Activated naive CD8-positive, alpha-beta T cell treated with anti-CD3 and anti-CD28 coated beads, Interleukin-2, amount 10 ng/mL, durations not matched to agents 7 days and 5 days (primary cell): Measurements from ENCODE around the gene SPEN. TPM values are rescaled to one million over a fixed set of nuclear protein-coding genes. Genes with fewer than 3 reads are reported as not detected.

Experiments
- ATAC-seq: fragments of 150-1000 bp; cut with Tn5 transposase; one replicate; pipeline ENCODE4 v1.10.0; 2021; ENCODE audit warnings: low read depth, moderate library complexity
- POLR2A ChIA-PET: fragments of 350-600 bp; sonication (Branson Sonifier 250); formaldehyde crosslinking; loops from one replicate; lab custom pipeline; 2021; ENCODE audit warnings: antibody characterized with exemption; lab: Charles Lee
- DNase-seq: peaks from one replicate; pipeline ENCODE4 v3.0.0; 2021
- H3K27ac Mint-ChIP-seq: one replicate; pipeline ENCODE4 v1.8.0; 2022; ENCODE audit warnings: mild to moderate bottlenecking, mixed read lengths
- H3K27me3 Mint-ChIP-seq: one replicate; pipeline ENCODE4 v1.8.0; 2022; ENCODE audit warnings: mild to moderate bottlenecking, moderate library complexity, mixed read lengths
- H3K36me3 Mint-ChIP-seq: one replicate; pipeline ENCODE4 v1.8.0; 2021; ENCODE audit warnings: mild to moderate bottlenecking, mixed read lengths
- H3K4me1 Mint-ChIP-seq: one replicate; pipeline ENCODE4 v1.8.0; 2021; ENCODE audit warnings: mixed read lengths
- H3K4me3 Mint-ChIP-seq: one replicate; pipeline ENCODE4 v1.8.0; 2022; ENCODE audit warnings: mild to moderate bottlenecking, moderate library complexity, mixed read lengths
- H3K9me3 Mint-ChIP-seq: one replicate; pipeline ENCODE4 v1.8.0; 2021; ENCODE audit warnings: mixed read lengths
- total RNA-seq, 2 experiments: library from RNA; stranded (reverse); gene quantifications; one replicate each; pipeline ENCODE4 v1.2.3, GENCODE V29; 2021

The SPEN gene
- total RNA-seq, 2 experiments from 2014 or later = 68.8 to 69.8 TPM

- H3K27me3 Mint-ChIP-seq = no peaks in the 10 kb centered on the region
- POLR2A ChIA-PET = interaction anchor here (0.6 kb wide), 1 partner anchor 98 kb away, joined by 3 read pairs; no protein-coding TSS in a partner anchor
- no peak for DNase-seq
- H3K9me3 Mint-ChIP-seq = no peaks in the 10 kb centered on the region
- H3K36me3 Mint-ChIP-seq = peaks cover 43% of the 10 kb centered on the region
- no peak overlapping the region for H3K27ac Mint-ChIP-seq
- no peak overlapping the region for H3K4me3 Mint-ChIP-seq
- ATAC-seq = no peak
- peaks cover 2% of the 10 kb centered on the region for H3K4me1 Mint-ChIP-seq
Observed at GRCh38 chr1:15931884-15932283, 84.4 kb downstream of the SPEN start.

GRCh38 chr1:15932612-15933011, 85.1 kb downstream of the SPEN start:
- H3K36me3 Mint-ChIP-seq = peaks cover 45% of the 10 kb centered on the region
- no peak for ATAC-seq
- no peak overlapping the region for H3K27ac Mint-ChIP-seq
- H3K4me1 Mint-ChIP-seq = peaks cover 6% of the 10 kb centered on the region
- no peaks in the 10 kb centered on the region for H3K27me3 Mint-ChIP-seq
- POLR2A ChIA-PET = interaction anchor here (0.7 kb wide), 1 partner anchor 140 kb away, joined by 3 read pairs; no protein-coding TSS in a partner anchor
- no peaks in the 10 kb centered on the region for H3K9me3 Mint-ChIP-seq
- no peak overlapping the region for H3K4me3 Mint-ChIP-seq
- DNase-seq = no peak

- H3K27ac Mint-ChIP-seq = no peak overlapping the region
- DNase-seq (no peak), ATAC-seq (no peak)
- no peak overlapping the region for H3K4me3 Mint-ChIP-seq
- H3K9me3 Mint-ChIP-seq = no peaks in the 10 kb centered on the region
- H3K4me1 Mint-ChIP-seq = peaks cover 7% of the 10 kb centered on the region
- peaks cover 39% of the 10 kb centered on the region for H3K36me3 Mint-ChIP-seq
- no peaks in the 10 kb centered on the region for H3K27me3 Mint-ChIP-seq
- POLR2A ChIA-PET = no interaction called here
Observed at GRCh38 chr1:15933684-15934083, 86.2 kb downstream of the SPEN start.

GRCh38 chr1:15934211-15935055, 86.9 kb downstream of the SPEN start:
- ATAC-seq (no peak), DNase-seq (no peak)
- Mint-ChIP-seq H3K36me3 (peaks cover 37% of the 10 kb centered on the region), H3K9me3 (no peaks in the 10 kb centered on the region), H3K4me1 (peaks cover 7% of the 10 kb centered on the region), H3K27me3 (no peaks in the 10 kb centered on the region), H3K27ac (no peak overlapping the region), H3K4me3 (no peak overlapping the region)
- POLR2A ChIA-PET = no interaction called here

GRCh38 chr1:15935056-15935950, 87.8 kb downstream of the SPEN start:
- Mint-ChIP-seq H3K27me3 (no peaks in the 10 kb centered on the region), H3K27ac (no peak overlapping the region), H3K4me1 (peaks cover 7% of the 10 kb centered on the region), H3K4me3 (no peak overlapping the region), H3K9me3 (no peaks in the 10 kb centered on the region), H3K36me3 (peaks cover 31% of the 10 kb centered on the region)
- ATAC-seq (no peak), DNase-seq (no peak)
- POLR2A ChIA-PET = no interaction called here

GRCh38 chr1:15936025-15936424, 88.5 kb downstream of the SPEN start:
- H3K9me3 Mint-ChIP-seq = no peaks in the 10 kb centered on the region
- H3K36me3 Mint-ChIP-seq = peaks cover 25% of the 10 kb centered on the region
- POLR2A ChIA-PET = no interaction called here
- H3K4me1 Mint-ChIP-seq = peaks cover 7% of the 10 kb centered on the region
- ATAC-seq (no peak), DNase-seq (no peak)
- no peaks in the 10 kb centered on the region for H3K27me3 Mint-ChIP-seq
- no peak overlapping the region for H3K4me3 Mint-ChIP-seq
- H3K27ac Mint-ChIP-seq = no peak overlapping the region

- no peaks in the 10 kb centered on the region for H3K9me3 Mint-ChIP-seq
- H3K27me3 Mint-ChIP-seq = no peaks in the 10 kb centered on the region
- ATAC-seq (no peak), DNase-seq (no peak)
- POLR2A ChIA-PET = no interaction called here
- H3K4me3 Mint-ChIP-seq = no peak overlapping the region
- H3K36me3 Mint-ChIP-seq = peaks cover 25% of the 10 kb centered on the region
- H3K4me1 Mint-ChIP-seq = peaks cover 7% of the 10 kb centered on the region
- H3K27ac Mint-ChIP-seq = peak overlapping the region; percentile 60
Observed at GRCh38 chr1:15937146-15937545, 89.6 kb downstream of the SPEN start.

GRCh38 chr1:15937706-15938168, 90.2 kb downstream of the SPEN start:
- no peak for DNase-seq
- Mint-ChIP-seq H3K27ac (peak overlapping the region; percentile 60), H3K4me3 (no peak overlapping the region), H3K36me3 (peaks cover 22% of the 10 kb centered on the region), H3K9me3 (no peaks in the 10 kb centered on the region), H3K4me1 (peaks cover 7% of the 10 kb centered on the region), H3K27me3 (no peaks in the 10 kb centered on the region)
- POLR2A ChIA-PET = interaction anchor here (0.5 kb wide), 1 partner anchor 12 kb away, joined by 3 read pairs; no protein-coding TSS in a partner anchor
- peak; percentile 15 for ATAC-seq

GRCh38 chr1:15938628-15939161, 91.2 kb downstream of the SPEN start:
- no peak overlapping the region for H3K4me3 Mint-ChIP-seq
- H3K27ac Mint-ChIP-seq = no peak overlapping the region
- H3K36me3 Mint-ChIP-seq = peaks cover 22% of the 10 kb centered on the region
- POLR2A ChIA-PET = no interaction called here
- DNase-seq (no peak), ATAC-seq (no peak)
- H3K27me3 Mint-ChIP-seq = no peaks in the 10 kb centered on the region
- peaks cover 7% of the 10 kb centered on the region for H3K4me1 Mint-ChIP-seq
- no peaks in the 10 kb centered on the region for H3K9me3 Mint-ChIP-seq

- Mint-ChIP-seq H3K27me3 (no peaks in the 10 kb centered on the region), H3K4me3 (no peak overlapping the region), H3K9me3 (no peaks in the 10 kb centered on the region), H3K4me1 (peaks cover 7% of the 10 kb centered on the region), H3K27ac (peak overlapping the region; percentile 64), H3K36me3 (peaks cover 22% of the 10 kb centered on the region)
- DNase-seq (no peak), ATAC-seq (no peak)
- POLR2A ChIA-PET = no interaction called here
Observed at GRCh38 chr1:15939181-15940109, 91.9 kb downstream of the SPEN start.

- H3K36me3 Mint-ChIP-seq = peaks cover 14% of the 10 kb centered on the region
- H3K4me3 Mint-ChIP-seq = no peak overlapping the region
- no peak for DNase-seq
- no peak overlapping the region for H3K27ac Mint-ChIP-seq
- no peaks in the 10 kb centered on the region for H3K9me3 Mint-ChIP-seq
- peaks cover 7% of the 10 kb centered on the region for H3K4me1 Mint-ChIP-seq
- H3K27me3 Mint-ChIP-seq = no peaks in the 10 kb centered on the region
- POLR2A ChIA-PET = no interaction called here
- ATAC-seq = no peak
Observed at GRCh38 chr1:15940110-15941043, 92.9 kb downstream of the SPEN start.
